K562 (cell line): Measurements from ENCODE around the gene UNC50. TPM values are rescaled to one million over a fixed set of nuclear protein-coding genes. Genes with fewer than 3 reads are reported as not detected.

Experiments used
- ATAC-seq: fragments of 200-7000 bp; cut with Tn5 transposase; 3 replicates; pipeline ENCODE4 v1.9.1; 2020; ENCODE audit warnings: moderate library complexity
- BruUV-seq: library from RNA; stranded (reverse); fragments of 400-500 nt; replicated peaks from 2 replicates; lab custom pipeline; 2021; lab: Mats Ljungman, UMichigan
- CTCF ChIA-PET: fragments of 300-600 bp; formaldehyde crosslinking; extraction: SDS; loops from one replicate; lab custom pipeline; 2021; ENCODE audit warnings: low intra/inter-chr PET ratio; lab: Yijun Ruan, JAX
- POLR2A ChIA-PET: fragments of 300-600, 350-650 bp; sonication (Branson Sonifier 250); formaldehyde crosslinking; extraction: SDS; loops from one replicate; lab custom pipeline; 2021; ENCODE audit warnings: antibody characterized with exemption, inconsistent platforms; lab: Yijun Ruan, JAX
- DNase-seq, 4 experiments: peaks; one replicate each; pipeline versions ENCODE4 v3.0.0 to v3.0.0-alpha.2; 2011 to 2018; ENCODE audit warnings: low spot score in 3 of 4, mixed read lengths in 3 of 4; ENCODE audit errors: extremely low read depth in 1 of 4
- FAIRE-seq: peaks from 2 replicates; lab custom pipeline; 2011; peaks lifted over from hg19 to GRCh38; lab: Jason Lieb, UNC
- H2AFZ ChIP-seq: 2 replicates; pipeline ENCODE4 v1.6.0; 2011; ENCODE audit warnings: low read depth, low read length, control low read depth, inconsistent platforms
- H3K27ac ChIP-seq: fragments of 200-600 bp; 3 replicates; pipeline ENCODE4 v1.8.0; 2011; ENCODE audit warnings: low read depth, mild to moderate bottlenecking, control low read depth, inconsistent platforms, low read length, moderate library complexity, mixed read lengths; ENCODE audit errors: extremely low read depth
- H3K27me3 ChIP-seq, 2 experiments: fragments of 300-600 bp in 1 of 2; 2 replicates in 1 of 2; 3 replicates in 1 of 2; pipeline versions ENCODE4 v1.6.0 to v1.8.0; 2011; ENCODE audit warnings: inconsistent platforms in 2 of 2, low read length in 2 of 2, mild to moderate bottlenecking in 1 of 2, mixed read lengths in 1 of 2, moderate library complexity in 1 of 2; ENCODE audit not compliant: control insufficient read depth in 2 of 2, insufficient read depth in 2 of 2
- H3K36me3 ChIP-seq: fragments of 300-600 bp; 3 replicates; pipeline ENCODE4 v1.8.0; 2011; ENCODE audit warnings: mild to moderate bottlenecking, low read length, inconsistent platforms; ENCODE audit not compliant: control insufficient read depth, insufficient read depth
- H3K4me1 ChIP-seq, 2 experiments: fragments of 200-600 bp in 1 of 2; replicated peaks in 1 of 2; 2 replicates in 1 of 2; 3 replicates in 1 of 2; pipeline versions ENCODE4 v1.5.1 to v1.8.0; 2011; ENCODE audit warnings: inconsistent platforms in 2 of 2, low read length in 2 of 2, mild to moderate bottlenecking in 1 of 2, mixed read lengths in 1 of 2, moderate library complexity in 1 of 2; ENCODE audit not compliant: control insufficient read depth in 2 of 2, insufficient read depth in 2 of 2
- H3K4me2 ChIP-seq: 2 replicates; pipeline ENCODE4 v1.6.1; 2011; ENCODE audit warnings: low read length, control low read depth, inconsistent platforms, mixed read lengths; ENCODE audit not compliant: insufficient read depth
- H3K4me3 ChIP-seq: fragments of 200-600 bp; sonication (generic), shearing (Covaris generic); 2 replicates; pipeline ENCODE4 v1.5.1; 2016; ENCODE audit warnings: control low read depth, inconsistent platforms
- H3K79me2 ChIP-seq: fragments of 200-600 bp; 3 replicates; pipeline ENCODE4 v1.8.0; 2011; ENCODE audit warnings: low read length, inconsistent platforms; ENCODE audit not compliant: control insufficient read depth, insufficient read depth
- H3K9ac ChIP-seq, 2 experiments: 2 replicates each; pipeline versions ENCODE4 v1.6.0 to v1.6.1; 2011; ENCODE audit warnings: low read depth in 2 of 2, low read length in 2 of 2, control low read depth in 1 of 2, inconsistent platforms in 1 of 2, mild to moderate bottlenecking in 1 of 2, mixed read lengths in 1 of 2; ENCODE audit not compliant: insufficient read depth in 1 of 2
- H3K9me1 ChIP-seq: one replicate; pipeline ENCODE4 v1.6.0; 2011; ENCODE audit warnings: inconsistent platforms, mild to moderate bottlenecking, low read length, moderate library complexity; ENCODE audit not compliant: control insufficient read depth, insufficient read depth
- H3K9me3 ChIP-seq: replicated peaks from 2 replicates; pipeline ENCODE4 v1.5.1; 2011; ENCODE audit warnings: low read depth, low read length, inconsistent platforms; ENCODE audit not compliant: control insufficient read depth, insufficient read depth
- H4K20me1 ChIP-seq: replicated peaks from 2 replicates; pipeline ENCODE4 v1.6.1; 2011; ENCODE audit warnings: low read length, inconsistent platforms, mixed read lengths; ENCODE audit not compliant: control insufficient read depth, insufficient read depth
- ATF1 ChIP-seq, 2 experiments: fragments of 450-650 bp in 1 of 2; IDR thresholded peaks; 2 replicates each; pipeline ENCODE4 v1.6.1; 2016; ENCODE audit warnings: missing compliant biosample characterization in 1 of 2, missing genetic modification characterization in 1 of 2
- ATF7 ChIP-seq: fragments of 450-650 bp; IDR thresholded peaks from 2 replicates; pipeline ENCODE4 v1.7.1; 2014; ENCODE audit warnings: mild to moderate bottlenecking, moderate library complexity
- CBX1 ChIP-seq: sonication (generic); IDR thresholded peaks from 2 replicates; pipeline ENCODE4 v1.6.1; 2016; ENCODE audit warnings: antibody characterized with exemption, low read depth, mild to moderate bottlenecking
- CREM ChIP-seq: IDR thresholded peaks from 2 replicates; pipeline ENCODE4 v1.6.1; 2014; ENCODE audit warnings: antibody characterized with exemption, low read depth
- HNRNPLL ChIP-seq: fragments of 200-400 bp; formaldehyde crosslinking; IDR thresholded peaks from 2 replicates; pipeline ENCODE4 v1.6.1; 2017; ENCODE audit warnings: low read length, low read depth, mild to moderate bottlenecking; ENCODE audit not compliant: poor library complexity, severe bottlenecking
- JUND ChIP-seq, 2 experiments: IDR thresholded peaks; 2 replicates in 1 of 2; 3 replicates in 1 of 2; pipeline ENCODE4 v1.6.1; 2011; ENCODE audit warnings: borderline replicate concordance in 2 of 2, low read depth in 2 of 2, low read length in 2 of 2, improper control_type of control experiment in 1 of 2, missing biosample characterization in 1 of 2, missing genetic modification characterization in 1 of 2, missing genetic modification reagents in 1 of 2
- MIER1 ChIP-seq: fragments of 450-650 bp; IDR thresholded peaks from 2 replicates; pipeline ENCODE4 v1.6.1; 2016; ENCODE audit warnings: antibody characterized with exemption, mild to moderate bottlenecking, low read depth
- WGBS: fragments of 100-300 bp; shearing (Covaris generic); methylation state at CpG from one replicate; pipeline ENCODE4 v1.1.6; 2016; ENCODE audit warnings: low coverage, mixed read lengths; ENCODE audit not compliant: insufficient coverage; ENCODE audit errors: missing lambda C conversion rate; 5-methylcytosine and 5-hydroxymethylcytosine counted together
- in situ Hi-C: fragments of 300-500 bp; cut with MboI; formaldehyde crosslinking; loops from 4 replicates; pipeline ENCODE4 v1.15.0; 2018; ENCODE audit warnings: inconsistent platforms, mixed read lengths
- intact Hi-C: fragments of 100-400 bp; cut with micrococcal nuclease; formaldehyde crosslinking; loops from 2 replicates; pipeline ENCODE4 v1.14.2; 2022
- polyA plus RNA-seq, 8 experiments: library from polyadenylated mRNA; depleted of rRNA in 4 of 8; stranded (reverse) in 5 of 8; unstranded in 3 of 8; fragments of >200 nt; fragmentation: Nextera tagmentation in 2 of 8; fragmentation: Illumina TruSeq in 1 of 8; extraction: Ambion mirVana in 2 of 8; extraction: Trizol in 1 of 8; gene quantifications; 2 replicates each; pipeline versions ENCODE4 v1.2.1 to v1.2.3, GENCODE V29; 2011 to 2014; ENCODE audit warnings: inconsistent platforms in 1 of 8, missing spikeins in 1 of 8
- total RNA-seq, 7 experiments: library from RNA; depleted of rRNA in 6 of 7; stranded (reverse); fragments of >200 nt in 6 of 7; fragmentation: Illumina TruSeq in 2 of 7; extraction: Trizol in 2 of 7; gene quantifications; 2 replicates each; pipeline versions ENCODE4 v1.2.1 to v1.2.3, GENCODE V29; 2011 to 2021; ENCODE audit warnings: low replicate concordance in 1 of 7
- TF ChIP-seq, protein P1 (sequence below): fragments of 450-650 bp; IDR thresholded peaks from 2 replicates; pipeline ENCODE4 v1.6.1; 2016
- TF ChIP-seq, protein P2 (sequence below): sonication (generic); IDR thresholded peaks from 2 replicates; pipeline ENCODE4 v1.6.1; 2016

The UNC50 gene
- total and polyA plus RNA-seq, 9 of the 15 experiments (the other 6 are each of a cell fraction or from before 2014, with no cell fraction given) = 30.0 to 52.9 (median 35.9) TPM

DNA sequence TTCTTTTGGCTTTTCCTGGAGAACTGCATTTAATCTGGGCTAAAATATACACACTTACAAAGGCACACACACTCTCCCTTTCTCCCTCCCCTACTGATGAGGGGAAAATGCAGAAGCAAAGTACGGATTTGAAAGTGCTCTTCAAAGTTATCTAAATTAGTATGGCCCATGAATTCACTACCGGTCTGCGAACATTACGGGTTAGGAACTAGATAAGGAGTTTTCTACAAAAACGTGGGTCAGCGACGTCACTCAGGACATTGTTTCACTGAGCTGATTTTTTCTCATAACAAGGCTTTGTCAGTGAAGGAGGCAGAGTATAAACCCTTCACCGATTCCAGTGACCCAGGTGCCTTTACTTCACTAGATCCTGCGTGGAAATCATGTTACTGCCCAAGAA is 47.4 kb upstream of the UNC50 start:
- in situ Hi-C loops (no loop called here), intact Hi-C loops (no loop called here)
- Histone ChIP-seq H3K79me2 (no peaks in the 10 kb centered on the region), H3K27me3 (no peaks in the 10 kb centered on the region), H3K36me3 (peaks cover 26% of the 10 kb centered on the region), H4K20me1 (no peaks in the 10 kb centered on the region), H3K9me3 (no peaks in the 10 kb centered on the region), H3K9me1 (no peaks in the 10 kb centered on the region), H2AFZ (peak overlapping the region; percentile 86), H3K4me3 (no peak overlapping the region), H3K27ac (peak overlapping the region; percentile 84), H3K9ac (peak overlapping the region in 1 of 2 experiments; percentile 66; a peak in 2 of 4 replicates), H3K4me1 (peaks cover 15 to 24% of the 10 kb centered on the region in 2 experiments), H3K4me2 (peak overlapping the region; percentile 79; the same call in 1 of the 2 replicates)
- WGBS = 12% methylated on average over 9 of the region's 9 CpGs
- peak; percentile 69 for FAIRE-seq
- ChIA-PET CTCF (no interaction called here), POLR2A (interaction anchor here (0.6 to 2.0 kb wide), 6 partner anchors 8 to 53 kb away, joined by 3 to 11 read pairs (median 4); no protein-coding TSS in a partner anchor)
- BruUV-seq = no TSS peak
- peak; percentile 55 for TF ChIP-seq CREM
- TF ChIP-seq CBX1 = no peak
- TF ChIP-seq, protein P1, sequence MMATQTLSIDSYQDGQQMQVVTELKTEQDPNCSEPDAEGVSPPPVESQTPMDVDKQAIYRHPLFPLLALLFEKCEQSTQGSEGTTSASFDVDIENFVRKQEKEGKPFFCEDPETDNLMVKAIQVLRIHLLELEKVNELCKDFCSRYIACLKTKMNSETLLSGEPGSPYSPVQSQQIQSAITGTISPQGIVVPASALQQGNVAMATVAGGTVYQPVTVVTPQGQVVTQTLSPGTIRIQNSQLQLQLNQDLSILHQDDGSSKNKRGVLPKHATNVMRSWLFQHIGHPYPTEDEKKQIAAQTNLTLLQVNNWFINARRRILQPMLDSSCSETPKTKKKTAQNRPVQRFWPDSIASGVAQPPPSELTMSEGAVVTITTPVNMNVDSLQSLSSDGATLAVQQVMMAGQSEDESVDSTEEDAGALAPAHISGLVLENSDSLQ = peak; percentile 20; the same call in 1 of the 2 replicates
- no peak for TF ChIP-seq JUND (IDR thresholded peaks at IDR 0.05; ENCODE audit: borderline replicate concordance, low read depth, low read length)
- peak; percentile 25; the same call in 1 of the 3 replicates for TF ChIP-seq JUND (tag; IDR thresholded peaks at IDR 0.05; ENCODE audit: borderline replicate concordance, low read depth, low read length)
- no peak for TF ChIP-seq MIER1
- TF ChIP-seq ATF7 = peak; percentile 16; the same call in 1 of the 2 replicates
- TF ChIP-seq ATF1 (CRISPR knock-in tag; IDR thresholded peaks at IDR 0.05) = no peak
- TF ChIP-seq ATF1 (tag; IDR thresholded peaks at IDR 0.05) = peak; percentile 29; the same call in 1 of the 2 replicates
- TF ChIP-seq, protein P2, sequence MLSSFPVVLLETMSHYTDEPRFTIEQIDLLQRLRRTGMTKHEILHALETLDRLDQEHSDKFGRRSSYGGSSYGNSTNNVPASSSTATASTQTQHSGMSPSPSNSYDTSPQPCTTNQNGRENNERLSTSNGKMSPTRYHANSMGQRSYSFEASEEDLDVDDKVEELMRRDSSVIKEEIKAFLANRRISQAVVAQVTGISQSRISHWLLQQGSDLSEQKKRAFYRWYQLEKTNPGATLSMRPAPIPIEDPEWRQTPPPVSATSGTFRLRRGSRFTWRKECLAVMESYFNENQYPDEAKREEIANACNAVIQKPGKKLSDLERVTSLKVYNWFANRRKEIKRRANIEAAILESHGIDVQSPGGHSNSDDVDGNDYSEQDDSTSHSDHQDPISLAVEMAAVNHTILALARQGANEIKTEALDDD = peak; percentile 60; the same call in 1 of the 2 replicates
- peak; percentile 83 for TF ChIP-seq HNRNPLL
- ATAC-seq = peak; percentile 32
- peak in 2 of 4 experiments; percentile 30 to 53 for DNase-seq
